KMS-11 (cell line): ENCODE data around the gene FNBP1L.

Source experiments
- H2AFZ ChIP-seq: fragments of 200-600 bp; sonication (generic); 2 replicates; pipeline ENCODE4 v1.6.1; 2016; ENCODE audit warnings: antibody characterized with exemption, mixed run types, low read depth
- H3K27ac ChIP-seq: fragments of 200-600 bp; sonication (generic); 2 replicates; pipeline ENCODE4 v1.6.1; 2016; ENCODE audit warnings: mild to moderate bottlenecking, mixed run types
- H3K27me3 ChIP-seq: fragments of 200-600 bp; sonication (generic); 2 replicates; pipeline ENCODE4 v1.6.1; 2017; ENCODE audit warnings: mild to moderate bottlenecking, low read depth, mixed run types, moderate library complexity; ENCODE audit not compliant: insufficient read depth
- H3K36me3 ChIP-seq: fragments of 200-600 bp; sonication (generic); 2 replicates; pipeline ENCODE4 v1.6.1; 2017; ENCODE audit warnings: mild to moderate bottlenecking, mixed run types; ENCODE audit not compliant: insufficient read depth
- H3K4me1 ChIP-seq: fragments of 200-600 bp; sonication (generic); 2 replicates; pipeline ENCODE4 v1.6.1; 2016; ENCODE audit warnings: mild to moderate bottlenecking, low read depth, mixed run types; ENCODE audit not compliant: poor library complexity, severe bottlenecking
- H3K4me2 ChIP-seq: fragments of 200-600 bp; sonication (generic); 2 replicates; pipeline ENCODE4 v1.7.0; 2016; ENCODE audit warnings: mild to moderate bottlenecking, mixed run types
- H3K4me3 ChIP-seq: fragments of 200-600 bp; sonication (generic); IDR thresholded peaks from 2 replicates; pipeline ENCODE4 v1.6.1; 2017; ENCODE audit warnings: low read depth, low read length, mixed read lengths; ENCODE audit not compliant: insufficient read depth
- H3K79me2 ChIP-seq: fragments of 200-600 bp; sonication (generic); 2 replicates; pipeline ENCODE4 v1.6.1; 2016; ENCODE audit warnings: low read depth, mixed run types; ENCODE audit not compliant: insufficient read depth
- H3K9ac ChIP-seq: fragments of 200-600 bp; sonication (generic); 2 replicates; pipeline ENCODE4 v1.6.1; 2016; ENCODE audit warnings: mild to moderate bottlenecking, mixed run types
- H4K20me1 ChIP-seq: fragments of 200-600 bp; sonication (generic); 2 replicates; pipeline ENCODE4 v1.6.1; 2016; ENCODE audit warnings: mild to moderate bottlenecking, mixed run types; ENCODE audit not compliant: insufficient read depth
- CTCF ChIP-seq: fragments of 200-600 bp; sonication (generic); conservative IDR thresholded peaks from 2 replicates; pipeline ENCODE4 v1.6.1; 2017; ENCODE audit warnings: low read depth, mild to moderate bottlenecking, antibody characterized with exemption, low read length, moderate library complexity, mixed read lengths

The FNBP1L gene

GRCh38 chr1:93596329-93597089 is 148.6 kb downstream of the FNBP1L start:
- no peak for TF ChIP-seq CTCF
- H3K36me3 ChIP-seq: no peaks in the 10 kb centered on the region
- H2AFZ ChIP-seq: no peak overlapping the region
- H3K27me3 ChIP-seq: no peaks in the 10 kb centered on the region
- no peak overlapping the region for H3K9ac ChIP-seq
- H3K4me3 ChIP-seq: no peak overlapping the region
- no peak overlapping the region for H3K4me2 ChIP-seq
- no peaks in the 10 kb centered on the region for H3K4me1 ChIP-seq
- H3K79me2 ChIP-seq: no peaks in the 10 kb centered on the region
- H3K27ac ChIP-seq: no peak overlapping the region
- no peaks in the 10 kb centered on the region for H4K20me1 ChIP-seq

GRCh38 chr1:93597709-93598108 is 149.8 kb downstream of the FNBP1L start:
- Histone ChIP-seq H3K4me1 (no peaks in the 10 kb centered on the region), H2AFZ (no peak overlapping the region), H3K9ac (no peak overlapping the region), H4K20me1 (no peaks in the 10 kb centered on the region), H3K4me2 (no peak overlapping the region), H3K27me3 (no peaks in the 10 kb centered on the region), H3K36me3 (no peaks in the 10 kb centered on the region), H3K27ac (no peak overlapping the region), H3K79me2 (no peaks in the 10 kb centered on the region), H3K4me3 (no peak overlapping the region)
- TF ChIP-seq CTCF: no peak

DNA sequence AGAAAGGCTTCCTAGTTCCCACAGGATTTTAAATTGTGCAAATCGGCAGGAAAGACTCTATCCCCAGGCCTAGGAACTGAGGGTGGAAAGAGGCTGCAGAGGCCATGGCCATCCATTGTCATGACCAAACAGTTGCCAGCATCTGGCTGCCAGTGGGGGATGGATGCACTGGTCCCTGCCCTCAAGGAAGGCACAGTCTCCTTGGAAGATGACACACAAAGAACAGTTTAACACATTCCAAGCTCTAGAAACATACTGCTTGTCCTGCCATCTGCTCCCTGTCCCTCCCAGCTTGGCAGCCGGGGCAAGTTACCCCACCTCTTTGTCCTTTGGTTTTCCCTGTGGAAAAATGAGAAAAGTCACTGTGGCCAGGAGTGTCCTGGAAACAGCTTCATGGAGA is 150.5 kb downstream of the FNBP1L start:
- no peak for TF ChIP-seq CTCF
- no peaks in the 10 kb centered on the region for H3K79me2 ChIP-seq
- H3K4me3 ChIP-seq: no peak overlapping the region
- H3K36me3 ChIP-seq: no peaks in the 10 kb centered on the region
- no peak overlapping the region for H3K4me2 ChIP-seq
- H2AFZ ChIP-seq: no peak overlapping the region
- no peaks in the 10 kb centered on the region for H3K4me1 ChIP-seq
- H3K27me3 ChIP-seq: no peaks in the 10 kb centered on the region
- H4K20me1 ChIP-seq: no peaks in the 10 kb centered on the region
- no peak overlapping the region for H3K27ac ChIP-seq
- no peak overlapping the region for H3K9ac ChIP-seq

- Histone ChIP-seq H3K79me2 (no peaks in the 10 kb centered on the region), H3K9ac (no peak overlapping the region), H3K27ac (no peak overlapping the region), H3K36me3 (no peaks in the 10 kb centered on the region), H3K4me2 (no peak overlapping the region), H4K20me1 (no peaks in the 10 kb centered on the region), H2AFZ (no peak overlapping the region), H3K4me1 (no peaks in the 10 kb centered on the region), H3K27me3 (no peaks in the 10 kb centered on the region), H3K4me3 (no peak overlapping the region)
- TF ChIP-seq CTCF: no peak
These were observed 151.0 kb downstream of the FNBP1L start for GRCh38 chr1:93598861-93599439.
